HG02571 (cell line): ENCODE results near the gene GALNTL6.
"Not testable (repeated sequence)": the region's sequence is repeated elsewhere in the genome, so short reads cannot be mapped to it uniquely, and the experiment has no call there.

Source experiments
- ATAC-seq: cut with Tn5 transposase; IDR thresholded peaks from one replicate; pipeline ENCODE4 v1.9.1; 2021; ENCODE audit warnings: mild to moderate bottlenecking, moderate library complexity; ENCODE audit not compliant: unreplicated experiment

Gene GALNTL6

GRCh38 chr4:172997217-172997609, 1184.0 kb downstream of the GALNTL6 start:
- no peak for ATAC-seq

GRCh38 chr4:172997856-172998255, 1184.7 kb downstream of the GALNTL6 start:
- ATAC-seq = no peak

DNA sequence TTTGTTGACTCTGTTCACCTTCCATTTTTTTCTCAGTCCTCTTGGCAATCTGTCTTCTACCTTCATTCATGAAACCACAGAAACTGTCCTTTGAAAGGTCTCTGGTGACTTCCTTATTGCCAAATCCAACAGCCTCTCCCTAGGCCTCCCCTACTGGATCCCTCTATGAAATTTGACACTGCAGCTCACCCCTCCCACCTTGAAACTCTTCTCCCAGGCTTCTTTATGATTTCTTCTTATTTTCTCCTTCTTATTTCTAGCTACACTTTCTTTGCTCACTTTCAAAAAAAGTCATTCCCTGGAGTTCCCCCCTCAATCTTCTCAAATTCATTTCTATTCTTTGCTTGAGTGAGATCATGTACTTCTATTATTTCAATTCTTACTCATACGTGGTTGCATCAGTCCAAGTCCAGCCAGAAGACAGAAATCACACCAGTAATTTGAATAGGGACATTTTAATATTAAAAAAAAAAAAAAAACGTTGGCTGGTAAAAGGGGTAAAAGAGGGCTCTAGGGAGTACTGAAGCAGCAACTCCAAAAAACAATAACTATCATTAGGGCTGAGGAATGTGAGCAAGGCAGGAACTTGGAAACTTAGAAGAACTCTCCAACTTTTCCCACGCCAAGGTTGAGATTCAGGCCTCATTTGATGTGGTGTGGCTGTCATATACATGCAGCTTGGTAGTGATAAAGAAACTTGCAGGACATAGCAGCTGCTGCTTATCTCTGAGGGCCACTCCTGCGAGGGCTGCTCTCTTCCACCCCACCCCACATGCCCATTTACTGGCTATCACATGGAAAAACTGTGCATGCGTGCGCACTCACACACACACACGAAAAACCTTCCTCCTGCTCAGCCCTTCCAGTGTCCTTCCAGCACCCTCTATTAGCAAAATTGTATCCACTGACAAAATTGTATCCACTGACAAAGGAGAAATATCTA, 1185.6 kb downstream of the GALNTL6 start:
- ATAC-seq = no peak

GRCh38 chr4:173001571-173001970, 1188.4 kb downstream of the GALNTL6 start:
- ATAC-seq = no peak

GRCh38 chr4:173002830-173003561, 1189.8 kb downstream of the GALNTL6 start:
- ATAC-seq = no peak

DNA sequence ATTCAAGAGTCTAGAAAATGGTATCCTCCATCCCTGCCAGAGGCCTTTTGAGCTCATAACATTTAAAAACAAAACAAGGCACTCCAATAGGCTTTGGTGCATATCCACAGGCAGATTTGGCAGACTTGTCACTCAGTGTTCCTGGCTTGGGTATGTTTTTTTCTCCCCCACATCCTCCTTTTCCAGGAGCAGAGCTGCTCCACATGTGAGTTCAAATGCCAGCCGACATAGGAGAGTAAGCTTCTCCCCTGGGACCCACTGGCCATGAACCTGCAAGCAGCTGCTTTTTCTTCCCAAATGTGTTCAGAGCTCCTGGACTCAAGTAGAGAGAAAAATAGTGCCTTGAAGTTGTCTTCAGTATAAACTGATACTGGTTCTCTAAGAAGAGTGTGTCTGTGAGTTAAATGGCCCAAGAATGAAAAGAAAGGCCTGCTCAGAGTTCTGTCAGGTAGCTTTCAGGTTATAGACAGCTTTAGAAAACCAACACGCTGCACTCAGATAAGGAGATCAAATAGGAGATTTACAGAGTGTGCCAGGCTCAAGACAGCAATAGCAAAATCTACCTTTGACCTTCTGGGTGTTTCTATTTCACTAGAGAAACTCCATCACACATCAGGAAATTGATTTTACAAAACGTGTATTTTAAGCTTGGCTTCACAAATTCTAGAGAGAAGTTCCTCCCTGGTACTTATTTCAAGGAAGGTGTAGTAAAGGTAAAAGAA, 1192.9 kb downstream of the GALNTL6 start:
- ATAC-seq = no peak

GRCh38 chr4:173008436-173008835, 1195.2 kb downstream of the GALNTL6 start:
- no peak for ATAC-seq

DNA sequence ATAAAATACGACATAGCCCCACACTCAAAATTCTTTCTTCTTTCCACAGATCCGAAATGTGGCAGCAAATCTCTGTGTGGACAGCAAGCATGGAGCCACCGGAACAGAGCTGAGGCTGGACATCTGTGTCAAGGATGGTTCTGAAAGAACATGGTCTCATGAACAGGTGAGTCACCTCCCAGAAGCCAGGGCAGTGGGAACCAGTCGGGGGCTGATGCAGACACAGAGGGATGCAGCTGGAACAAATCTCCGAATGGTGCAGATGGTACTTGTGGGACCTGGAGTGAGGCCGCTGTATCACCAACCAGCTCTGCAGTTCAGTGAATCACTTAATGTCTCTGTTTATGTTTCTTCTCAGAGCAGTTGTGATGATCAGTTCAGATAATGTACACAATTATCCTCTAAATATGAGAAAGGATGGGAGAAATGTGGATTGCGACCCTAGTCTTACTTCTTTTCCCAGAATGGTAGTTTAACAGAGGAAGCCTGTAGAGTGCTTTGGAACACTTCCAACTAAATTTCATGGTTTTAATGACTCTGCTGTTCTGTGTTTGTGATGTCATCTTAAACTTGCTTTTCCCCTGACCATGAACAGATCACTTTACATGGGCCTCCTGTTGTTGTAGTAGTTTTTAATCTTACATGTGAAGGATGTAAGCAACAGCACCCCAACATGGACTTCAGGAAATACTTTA, 1196.1 kb downstream of the GALNTL6 start:
- no peak for ATAC-seq

DNA sequence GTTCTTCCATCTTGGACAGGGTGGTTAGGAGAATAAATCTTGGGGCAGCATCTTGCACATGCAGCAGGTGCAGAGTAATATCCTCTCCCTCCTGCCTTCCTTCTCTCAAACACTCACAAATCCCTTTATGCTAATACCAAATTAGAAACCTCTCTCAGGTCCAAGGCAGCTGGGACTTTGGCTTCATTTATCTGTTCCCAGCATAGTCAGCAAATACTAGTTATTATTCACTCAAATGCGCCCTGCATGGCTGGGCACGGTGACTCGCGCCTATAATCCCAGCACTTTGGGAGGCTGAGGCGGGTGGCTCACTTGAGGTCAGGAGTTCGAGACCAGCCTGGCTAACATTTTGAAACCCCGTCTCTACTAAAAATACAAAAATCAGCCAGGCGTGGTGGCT, 1199.4 kb downstream of the GALNTL6 start:
- ATAC-seq = no peak

DNA sequence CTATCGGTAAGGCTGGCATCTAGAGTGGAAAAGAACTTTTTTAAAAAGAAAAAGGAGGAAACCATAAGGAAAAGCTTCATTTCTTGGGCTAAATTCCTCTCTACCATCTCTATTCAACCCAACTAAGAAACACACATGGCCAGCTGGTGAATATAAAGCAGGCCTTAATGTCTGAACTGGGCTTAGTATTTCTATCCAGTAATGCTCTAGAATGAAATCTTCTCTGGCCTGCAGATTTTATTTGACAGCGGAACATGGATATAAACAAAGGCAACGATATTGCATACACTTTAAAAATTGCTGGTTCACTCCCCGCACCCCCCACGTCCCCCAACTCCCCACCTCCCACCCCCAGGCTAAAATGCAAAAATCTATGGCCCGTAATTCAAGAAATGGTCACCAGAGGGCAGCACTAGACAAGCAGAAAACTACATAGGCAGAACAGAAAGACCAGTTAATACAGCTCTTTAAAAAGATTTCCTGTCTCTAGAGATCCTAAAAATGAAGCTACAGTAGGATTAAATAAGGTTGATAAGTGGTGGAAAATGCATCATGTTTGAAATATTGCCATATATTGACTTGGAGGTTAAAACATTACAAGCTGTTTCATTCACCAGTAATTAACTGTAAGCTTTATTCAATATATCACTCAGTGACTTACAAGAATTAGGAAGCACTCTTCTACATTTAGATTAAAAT, 1200.2 kb downstream of the GALNTL6 start:
- ATAC-seq = no peak

- ATAC-seq = no peak
Observed at GRCh38 chr4:173014113-173014558, 1200.9 kb downstream of the GALNTL6 start.

DNA sequence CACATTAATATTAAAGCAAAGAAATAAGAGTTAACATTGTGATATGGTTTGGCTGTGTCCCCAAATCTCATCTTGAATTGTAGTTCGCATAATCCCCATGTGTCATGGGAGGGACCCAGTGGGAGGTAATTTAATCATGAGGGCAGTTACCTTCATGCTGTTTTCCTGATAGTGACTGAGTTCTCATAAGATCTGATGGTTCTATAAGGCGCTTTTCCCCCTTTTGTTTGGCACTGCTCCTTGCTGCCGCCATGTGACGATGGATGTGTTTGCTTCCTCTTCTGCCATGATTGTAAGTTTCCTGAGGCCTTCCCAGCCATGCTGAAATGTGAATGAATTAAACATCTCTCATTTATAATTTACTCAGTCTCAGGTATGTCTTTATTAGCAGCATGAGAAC, 1201.6 kb downstream of the GALNTL6 start:
- no peak for ATAC-seq

- no peak for ATAC-seq
Observed at GRCh38 chr4:173017802-173018201, 1204.6 kb downstream of the GALNTL6 start.

DNA sequence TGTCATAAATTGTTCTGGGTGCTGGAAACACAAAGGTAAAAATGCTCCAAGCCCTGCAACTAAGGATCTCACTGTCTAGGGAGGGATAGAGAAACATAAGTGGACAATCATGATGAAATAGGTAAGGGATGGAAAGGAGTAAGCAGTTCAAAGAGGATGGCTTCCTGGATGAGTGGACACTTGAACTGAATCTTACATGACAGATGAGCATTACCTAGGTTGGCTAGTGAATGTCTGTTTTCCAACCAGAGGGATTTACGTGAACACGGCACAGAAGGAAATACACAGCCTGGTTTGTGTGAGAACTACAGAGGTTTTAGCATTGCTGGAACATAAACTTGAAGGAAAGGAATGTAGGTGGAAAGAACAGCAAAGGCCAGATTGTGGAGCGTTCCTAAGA, 1205.2 kb downstream of the GALNTL6 start:
- ATAC-seq = no peak

- ATAC-seq = no peak
Observed at GRCh38 chr4:173019664-173020063, 1206.5 kb downstream of the GALNTL6 start.

GRCh38 chr4:173021746-173022573, 1208.8 kb downstream of the GALNTL6 start:
- ATAC-seq = not testable (repeated sequence)

GRCh38 chr4:173024203-173024602, 1211.0 kb downstream of the GALNTL6 start:
- no peak for ATAC-seq

DNA sequence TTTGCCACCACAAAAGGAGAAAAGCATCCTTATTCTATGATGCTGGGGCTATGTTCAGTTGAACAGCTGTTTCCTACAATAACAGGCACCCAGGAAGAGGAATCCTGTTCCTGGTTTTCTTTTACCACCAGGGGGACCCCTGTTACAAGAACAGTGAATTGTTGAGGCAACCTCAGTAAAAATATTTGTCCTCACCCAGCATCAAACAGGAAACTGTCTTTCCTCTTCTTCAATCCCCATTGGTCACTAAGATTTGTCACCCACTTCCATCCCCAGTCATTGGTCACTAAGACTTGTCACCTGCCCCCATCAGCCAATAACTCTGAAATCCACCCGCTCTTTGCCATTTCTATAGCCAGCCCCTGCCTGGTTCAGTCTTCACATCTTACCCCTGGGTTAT, 1211.9 kb downstream of the GALNTL6 start:
- peak; percentile 69 for ATAC-seq

GRCh38 chr4:173037242-173037641, 1224.0 kb downstream of the GALNTL6 start:
- ATAC-seq = no peak
